Right lobe of liver (tissue), 6 donors: ENCODE data around the gene DOCK1. TPM values are rescaled to one million over a fixed set of nuclear protein-coding genes. Genes with fewer than 3 reads are reported as not detected.

Source experiments
- ATAC-seq, 4 donors: fragments of 200-7000 bp; cut with Tn5 transposase; one replicate each; pipeline ENCODE4 v1.9.1; 2020; ENCODE audit warnings: mild to moderate bottlenecking in 4 of 4, moderate library complexity in 4 of 4
- DNase-seq, 3 donors: peaks; one replicate each; pipeline ENCODE4 v3.0.0-alpha.2; 2020
- H3K27ac ChIP-seq, 3 donors: fragments of 200-600 bp; one replicate each; pipeline ENCODE4 v1.8.0; 2022
- H3K27me3 ChIP-seq, 2 donors: fragments of 200-600 bp; one replicate each; pipeline ENCODE4 v1.8.0; 2022
- H3K36me3 ChIP-seq, 4 donors: fragments of 200-600 bp; sonication (generic) in 1 of 4; one replicate each; pipeline versions ENCODE4 v1.5.1 to v1.8.0; 2017 to 2022; ENCODE audit warnings: control low read depth in 1 of 4
- H3K4me1 ChIP-seq, 4 donors: fragments of 200-600 bp; sonication (generic) in 1 of 4; one replicate each; pipeline versions ENCODE4 v1.5.1 to v1.8.0; 2017 to 2022; ENCODE audit warnings: control low read depth in 1 of 4
- H3K4me3 ChIP-seq, 3 donors: fragments of 200-600 bp; one replicate each; pipeline ENCODE4 v1.8.0; 2022
- H3K9me3 ChIP-seq, 4 donors: fragments of 200-600 bp; sonication (generic) in 1 of 4; one replicate each; pipeline versions ENCODE4 v1.5.1 to v1.8.0; 2017 to 2022; ENCODE audit warnings: control low read depth in 1 of 4
- POLR2A ChIP-seq: fragments of 450-650 bp; IDR thresholded peaks from one replicate; pipeline ENCODE4 v1.6.1; 2017; ENCODE audit warnings: antibody characterized with exemption, mild to moderate bottlenecking
- WGBS: methylation state at CpG from one replicate; pipeline ENCODE4 v1.1.6; 2018; ENCODE audit warnings: low coverage, low lambda C conversion rate; ENCODE audit not compliant: insufficient coverage; ENCODE audit errors: missing lambda C conversion rate; 5-methylcytosine and 5-hydroxymethylcytosine counted together
- intact Hi-C, 2 donors: fragments of 100-400 bp; cut with DNase I; formaldehyde crosslinking; loops; one replicate each; pipeline versions ENCODE4 v1.11.2 to v1.14.1; 2022
- total RNA-seq, 6 experiments: library from RNA; depleted of rRNA in 2 of 6; stranded (reverse); fragments of >200 nt in 2 of 6; fragmentation: NEBNext Ultra II Directional in 3 of 6; extraction: Animal tissue kit (Norgen Biotek cat#: 25700) in 3 of 6; gene quantifications; one replicate each; pipeline versions ENCODE4 v1.1.0 to v1.2.4, GENCODE V29; 2016 to 2023
- TF ChIP-seq, protein P1 (sequence below), 4 donors: fragments of 200-600 bp in 3 of 4; fragments of 450-650 bp in 1 of 4; IDR thresholded peaks; one replicate each; pipeline versions ENCODE4 v1.5.1 to v1.8.0; 2016 to 2022; ENCODE audit warnings: antibody characterized with exemption in 4 of 4, mild to moderate bottlenecking in 2 of 4
- donor health status: DM: no; HTN: yes; CAD: no.
- donor health status: DM: no; HTN: no; CAD: no.
- donor health status: DM: no; HTN: no; CAD: no.
- donor health status: DM: no; HTN: yes; CAD: no.
- donor health status: DM: no; HTN: yes; CAD: no.

The DOCK1 gene
- total RNA-seq, 6 experiments from 2014 or later, result 13.8 to 17.8 (median 14.6) TPM

DNA sequence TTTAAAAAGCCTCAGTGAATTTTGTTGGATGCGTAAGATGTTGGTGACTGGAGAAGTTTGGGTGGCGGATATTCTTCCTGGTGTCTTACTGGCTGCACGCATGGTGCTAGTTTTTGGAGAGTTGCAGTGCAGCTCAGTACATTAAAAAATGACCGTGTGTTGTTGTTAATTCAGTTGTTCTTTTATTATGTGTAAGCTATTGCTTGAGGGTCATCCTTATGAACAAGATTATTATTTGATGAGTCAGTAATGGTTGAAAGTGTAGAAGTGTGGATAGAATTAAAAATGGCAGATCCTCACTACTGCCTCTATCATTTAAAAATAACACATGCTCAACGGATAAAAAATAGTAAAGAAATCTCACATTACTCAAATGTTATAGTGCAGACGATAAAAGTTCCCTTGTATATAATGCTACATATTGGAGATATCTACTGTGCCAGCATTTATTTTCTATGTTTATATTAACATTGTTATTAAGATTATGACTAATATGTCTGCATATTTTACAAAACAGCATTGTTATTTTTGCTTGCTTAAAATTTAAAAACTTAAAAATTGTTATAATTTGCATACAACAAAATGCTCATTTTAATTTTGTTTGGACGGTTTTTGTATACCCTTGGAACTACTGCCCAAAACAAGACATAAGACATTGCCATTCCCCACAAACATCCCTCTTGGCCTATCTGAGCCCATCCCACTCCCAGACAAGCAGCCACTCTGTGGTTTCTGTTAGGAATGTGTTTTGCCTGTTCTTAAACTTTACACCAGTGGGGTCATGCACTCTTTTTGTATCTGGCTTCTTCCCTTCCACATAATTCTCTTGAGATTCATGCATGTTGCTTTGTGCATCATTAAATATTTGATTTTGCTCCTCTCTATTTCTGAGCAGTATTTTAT lies 142.0 kb downstream of the DOCK1 start:
- H3K9me3 ChIP-seq, result no peaks in the 10 kb centered on the region
- H3K4me1 ChIP-seq, result no peaks in the 10 kb centered on the region
- intact Hi-C loops, result no loop called here
- ATAC-seq (no peak), DNase-seq (no peak)
- TF ChIP-seq POLR2A, result no peak
- TF ChIP-seq, protein P1, sequence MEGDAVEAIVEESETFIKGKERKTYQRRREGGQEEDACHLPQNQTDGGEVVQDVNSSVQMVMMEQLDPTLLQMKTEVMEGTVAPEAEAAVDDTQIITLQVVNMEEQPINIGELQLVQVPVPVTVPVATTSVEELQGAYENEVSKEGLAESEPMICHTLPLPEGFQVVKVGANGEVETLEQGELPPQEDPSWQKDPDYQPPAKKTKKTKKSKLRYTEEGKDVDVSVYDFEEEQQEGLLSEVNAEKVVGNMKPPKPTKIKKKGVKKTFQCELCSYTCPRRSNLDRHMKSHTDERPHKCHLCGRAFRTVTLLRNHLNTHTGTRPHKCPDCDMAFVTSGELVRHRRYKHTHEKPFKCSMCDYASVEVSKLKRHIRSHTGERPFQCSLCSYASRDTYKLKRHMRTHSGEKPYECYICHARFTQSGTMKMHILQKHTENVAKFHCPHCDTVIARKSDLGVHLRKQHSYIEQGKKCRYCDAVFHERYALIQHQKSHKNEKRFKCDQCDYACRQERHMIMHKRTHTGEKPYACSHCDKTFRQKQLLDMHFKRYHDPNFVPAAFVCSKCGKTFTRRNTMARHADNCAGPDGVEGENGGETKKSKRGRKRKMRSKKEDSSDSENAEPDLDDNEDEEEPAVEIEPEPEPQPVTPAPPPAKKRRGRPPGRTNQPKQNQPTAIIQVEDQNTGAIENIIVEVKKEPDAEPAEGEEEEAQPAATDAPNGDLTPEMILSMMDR (IDR thresholded peaks at IDR 0.05), result no peak
- H3K4me3 ChIP-seq, result no peak overlapping the region
- peaks cover 0 to 3% (median 1%) of the 10 kb centered on the region in 4 donors for H3K36me3 ChIP-seq
- 91% methylated on average over 7 of the region's 7 CpGs for WGBS
- no peak overlapping the region for H3K27ac ChIP-seq
- no peaks in the 10 kb centered on the region for H3K27me3 ChIP-seq

DNA sequence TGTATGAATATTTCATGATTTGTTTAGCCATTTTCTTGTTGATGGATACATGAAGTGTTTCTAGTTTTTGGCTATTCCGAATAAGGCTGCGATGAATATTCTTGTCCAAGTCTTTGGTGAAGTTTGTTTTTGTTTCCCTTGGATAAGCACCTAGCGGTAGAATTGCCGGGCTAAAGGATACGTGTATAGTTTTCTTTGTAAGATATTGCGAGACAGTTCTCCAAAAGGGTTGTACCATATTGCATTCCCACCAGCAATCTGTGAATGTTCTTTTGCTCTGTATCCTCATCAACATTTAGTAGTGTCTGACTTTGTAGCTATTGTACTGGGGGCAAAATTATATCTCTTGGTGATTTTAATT lies 142.6 kb downstream of the DOCK1 start:
- 94% methylated on average over 6 of the region's 6 CpGs for WGBS
- Histone ChIP-seq H3K27ac (no peak overlapping the region), H3K4me3 (no peak overlapping the region), H3K4me1 (no peaks in the 10 kb centered on the region), H3K9me3 (no peaks in the 10 kb centered on the region), H3K27me3 (no peaks in the 10 kb centered on the region), H3K36me3 (peaks cover 0 to 4% (median 0%) of the 10 kb centered on the region in 4 donors)
- TF ChIP-seq POLR2A, result no peak
- TF ChIP-seq, protein P1 (IDR thresholded peaks at IDR 0.05), result no peak
- ATAC-seq (no peak), DNase-seq (no peak)
- intact Hi-C loops, result no loop called here

DNA sequence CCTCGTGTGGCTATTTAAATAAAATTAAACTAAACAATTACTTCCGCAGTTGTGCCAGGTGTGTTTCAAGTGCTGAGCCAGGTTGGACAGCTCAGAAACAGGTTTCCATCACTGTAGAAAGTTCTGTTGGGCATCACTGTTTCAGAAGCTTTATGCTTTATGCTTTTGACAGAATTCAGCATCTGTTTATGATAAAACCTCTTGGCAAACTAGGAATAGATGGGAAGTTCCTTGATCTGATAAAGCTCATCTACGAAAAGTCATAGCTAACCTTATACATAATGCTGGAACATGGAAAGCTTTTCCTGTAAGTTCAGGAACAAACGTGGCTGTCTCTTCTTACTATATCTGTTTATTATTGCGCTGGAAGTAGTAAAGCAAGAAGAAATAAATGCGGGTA lies 143.4 kb downstream of the DOCK1 start:
- Histone ChIP-seq H3K36me3 (peaks cover 0 to 7% (median 2%) of the 10 kb centered on the region in 4 donors), H3K4me3 (no peak overlapping the region), H3K27me3 (no peaks in the 10 kb centered on the region), H3K27ac (no peak overlapping the region), H3K9me3 (no peaks in the 10 kb centered on the region), H3K4me1 (no peaks in the 10 kb centered on the region)
- no peak for ATAC-seq
- no peak for TF ChIP-seq POLR2A
- TF ChIP-seq, protein P1 (IDR thresholded peaks at IDR 0.05), result no peak
- intact Hi-C loops, result no loop called here
- 94% methylated on average over 6 of the region's 6 CpGs for WGBS
- DNase-seq, result no peak

DNA sequence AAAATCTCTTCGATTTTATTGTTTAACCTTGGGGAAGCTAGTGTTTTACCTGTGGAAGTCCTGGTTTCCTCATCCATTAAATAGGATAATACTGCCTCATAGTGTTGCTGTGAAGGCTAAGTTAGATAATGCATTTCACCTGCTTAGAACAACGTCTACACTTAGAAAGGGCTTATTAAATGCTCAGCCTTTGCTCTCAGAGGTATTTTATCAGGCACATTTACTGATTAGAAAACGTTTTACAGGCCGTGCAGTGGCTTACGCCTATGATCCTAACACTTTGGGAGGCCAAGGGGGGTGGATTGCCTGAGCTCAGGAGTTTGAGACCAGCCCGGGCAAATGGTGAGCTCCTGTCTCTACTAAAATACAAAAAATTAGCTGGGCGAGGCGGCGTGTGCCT lies 146.8 kb downstream of the DOCK1 start:
- Histone ChIP-seq H3K27ac (no peak overlapping the region), H3K4me3 (no peak overlapping the region), H3K36me3 (peaks cover 0 to 9% (median 2%) of the 10 kb centered on the region in 4 donors), H3K4me1 (no peaks in the 10 kb centered on the region), H3K9me3 (no peaks in the 10 kb centered on the region), H3K27me3 (no peaks in the 10 kb centered on the region)
- 81% methylated on average over 8 of the region's 9 CpGs for WGBS
- DNase-seq (no peak), ATAC-seq (no peak)
- intact Hi-C loops, result no loop called here
- TF ChIP-seq, protein P1 (IDR thresholded peaks at IDR 0.05), result no peak
- no peak for TF ChIP-seq POLR2A
